Renal pelvis (tissue), 4 donors: ENCODE results near the gene AMMECR1. TPM values are rescaled to one million over a fixed set of nuclear protein-coding genes. Genes with fewer than 3 reads are reported as not detected.
"Not testable (repeated sequence)": the region's sequence is repeated elsewhere in the genome, so short reads cannot be mapped to it uniquely, and the experiment has no call there.

Experiments used
- DNase-seq: peaks from one replicate; pipeline ENCODE4 v3.0.0-alpha.2; 2013
- polyA plus RNA-seq, 3 donors: library from polyadenylated mRNA; unstranded; fragments of 120-200 nt; gene quantifications; one replicate each; pipeline ENCODE4 v1.2.1, GENCODE V29; 2013; ENCODE audit not compliant: insufficient read length in 3 of 3

Gene AMMECR1
- polyA plus RNA-seq, 3 donors: 17.7 to 18.8 (median 18.6) TPM

DNA sequence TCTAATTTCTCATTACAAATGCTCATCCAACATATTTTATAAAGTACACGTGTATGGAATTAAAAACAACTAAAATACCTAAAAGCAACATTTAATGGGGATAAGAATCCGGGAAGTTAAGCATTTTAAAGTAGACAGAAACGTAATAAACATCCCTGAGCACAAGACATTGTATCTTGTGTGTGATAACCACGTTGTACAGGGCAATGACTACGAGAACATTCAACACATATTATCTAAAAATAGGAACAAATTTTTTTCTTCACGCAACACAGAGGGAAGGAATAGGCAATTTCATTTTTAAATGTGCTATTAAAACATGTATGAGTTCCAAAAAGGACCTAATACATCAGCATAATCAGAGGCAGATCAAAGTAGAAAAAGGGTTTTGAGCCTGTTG, 49.5 kb downstream of the AMMECR1 start:
- no peak for DNase-seq

DNA sequence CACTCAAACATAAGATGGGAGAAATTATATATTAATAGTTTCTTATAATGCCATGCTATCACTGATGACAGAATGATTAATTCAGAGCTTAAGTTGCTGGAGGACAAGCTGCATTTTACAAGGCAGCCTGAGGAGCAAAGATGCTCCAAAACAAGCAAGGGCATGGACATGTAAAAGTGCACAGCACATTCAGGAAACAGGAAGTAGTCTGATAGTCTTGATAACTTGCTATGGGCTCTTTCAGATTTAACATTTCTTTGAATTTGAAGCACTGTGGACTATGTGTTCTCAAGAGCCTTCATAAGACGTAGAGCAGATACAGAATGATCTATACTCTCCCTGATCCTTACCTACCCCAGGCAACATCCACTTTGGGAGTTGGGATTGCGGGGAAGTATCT, 50.0 kb downstream of the AMMECR1 start:
- no peak for DNase-seq

DNA sequence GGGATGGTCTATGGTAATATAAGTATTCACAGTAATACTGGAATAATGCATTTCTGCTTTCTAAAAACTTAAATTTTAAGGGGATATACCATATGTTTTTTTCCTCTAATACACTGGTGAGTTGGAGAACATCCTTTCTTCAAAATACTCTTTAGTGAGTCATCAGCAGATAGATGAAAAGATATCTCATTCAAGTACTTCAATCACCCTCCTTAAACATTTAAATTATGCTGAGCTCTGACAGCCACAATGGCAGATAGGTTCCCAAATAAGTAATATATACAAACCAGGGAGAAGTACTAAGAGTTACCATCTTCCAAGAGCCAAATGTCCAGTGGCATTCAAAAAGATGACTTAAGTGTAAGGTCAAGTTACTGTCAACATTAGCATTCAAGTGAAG, 52.2 kb downstream of the AMMECR1 start:
- DNase-seq: no peak

DNA sequence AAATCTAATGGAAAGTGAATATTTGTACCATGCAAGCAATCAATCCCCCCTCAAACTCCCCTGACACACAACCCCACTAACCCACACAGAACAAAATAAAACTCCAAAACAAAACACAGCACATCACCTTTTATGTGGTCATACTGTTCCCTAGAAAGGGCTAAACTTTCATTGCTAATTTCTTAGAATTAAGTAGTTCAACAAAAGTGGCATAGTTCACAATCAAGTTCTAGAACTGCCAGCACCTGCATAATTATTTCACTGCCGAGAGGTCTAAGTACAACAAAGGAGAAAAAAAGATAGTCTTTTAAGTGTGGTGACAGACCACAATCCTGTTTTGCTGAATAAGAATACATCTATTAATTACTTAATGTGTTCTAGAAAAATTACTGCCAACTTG, 58.8 kb downstream of the AMMECR1 start:
- DNase-seq: no peak

DNA sequence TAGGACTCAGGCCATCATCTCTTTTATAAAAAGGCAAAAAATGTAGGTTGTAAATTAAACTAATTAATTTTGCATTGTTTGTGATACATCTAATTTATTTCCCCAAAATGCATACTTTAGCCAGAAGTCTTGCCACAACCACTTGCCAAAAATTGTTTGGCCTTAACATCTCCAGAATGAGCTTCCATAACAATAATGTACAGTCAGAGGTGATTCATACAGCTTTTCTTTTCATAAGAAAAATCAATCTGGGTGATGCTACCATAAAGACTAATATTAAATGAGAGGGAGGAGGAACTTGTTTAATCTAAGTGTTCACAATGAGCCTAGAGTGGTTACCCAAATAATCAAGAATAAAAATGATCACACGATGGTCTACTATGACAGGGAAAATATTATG, 59.3 kb downstream of the AMMECR1 start:
- no peak for DNase-seq

DNA sequence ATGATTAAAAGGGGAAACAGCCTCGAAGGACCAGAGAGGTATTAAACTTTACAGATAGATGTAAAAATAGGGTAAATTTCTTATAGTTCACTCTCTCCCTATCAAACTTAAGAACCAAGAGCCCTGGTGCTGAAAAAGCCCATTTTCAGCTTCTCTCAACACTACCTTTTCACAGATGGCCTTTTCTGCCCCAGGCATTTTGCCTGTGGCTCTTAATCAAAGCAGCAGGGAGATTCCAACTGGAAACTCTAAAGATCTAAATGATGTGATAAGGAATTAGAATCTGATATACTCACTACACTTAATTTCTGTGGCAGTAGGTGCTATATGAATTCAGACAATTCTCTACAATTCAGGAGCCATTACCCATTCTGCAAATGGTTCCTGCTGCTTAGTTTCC, 60.0 kb downstream of the AMMECR1 start:
- DNase-seq: no peak

DNA sequence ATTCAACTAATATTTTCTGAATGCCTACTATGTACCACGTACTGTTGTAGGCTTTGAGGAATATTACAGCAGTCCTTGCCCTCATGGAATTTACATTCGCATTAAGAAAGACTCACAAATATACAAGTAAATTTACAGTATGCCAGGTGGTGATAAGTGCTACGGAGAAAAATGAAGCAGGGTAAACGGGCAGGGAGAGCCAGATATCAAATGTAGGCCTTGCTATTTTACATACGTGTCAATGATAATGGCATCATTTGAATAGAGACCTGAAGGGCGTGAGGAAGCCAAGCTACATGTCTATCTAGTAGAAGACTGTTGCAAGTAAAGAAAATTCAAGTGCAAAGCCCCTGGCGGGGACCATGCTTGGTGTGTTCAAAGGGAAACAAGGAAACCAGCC, 65.2 kb downstream of the AMMECR1 start:
- DNase-seq: no peak

DNA sequence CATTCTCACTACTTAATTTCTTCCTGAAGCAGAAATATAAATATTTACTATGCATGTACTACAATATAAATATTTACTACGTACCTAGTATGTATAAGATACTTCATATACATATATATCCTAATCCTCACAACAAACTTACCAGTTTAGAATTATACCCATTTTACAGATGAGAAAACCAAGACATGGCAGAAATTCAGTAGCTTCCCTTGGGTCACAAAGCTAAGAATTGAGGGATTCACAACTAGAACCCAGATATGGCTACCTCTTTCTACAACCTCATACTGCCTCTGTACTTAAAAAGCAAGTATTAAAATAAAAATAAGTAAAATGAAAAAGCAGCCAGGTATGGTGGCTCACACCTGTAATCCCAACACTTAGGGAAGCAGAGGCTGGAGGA, 65.9 kb downstream of the AMMECR1 start:
- DNase-seq: no peak

DNA sequence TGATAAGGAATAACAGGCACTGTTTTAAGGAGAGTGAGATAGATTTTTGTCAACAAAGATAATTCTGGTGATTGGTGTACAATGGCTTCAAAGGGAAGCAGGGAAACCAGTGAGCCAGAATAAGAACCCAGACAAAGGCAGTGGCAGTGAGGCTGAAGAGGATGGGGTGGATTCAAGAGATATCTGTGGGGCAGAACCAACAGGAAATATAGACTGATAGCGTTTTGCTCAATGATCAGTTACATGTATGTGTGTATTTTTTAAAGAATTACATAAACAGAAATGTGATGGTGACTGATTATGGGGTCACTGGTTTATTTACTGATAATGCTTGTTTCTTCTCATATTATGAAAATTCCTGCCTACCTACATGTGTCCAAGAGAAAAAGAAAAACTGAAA, 66.4 kb downstream of the AMMECR1 start:
- DNase-seq: no peak

DNA sequence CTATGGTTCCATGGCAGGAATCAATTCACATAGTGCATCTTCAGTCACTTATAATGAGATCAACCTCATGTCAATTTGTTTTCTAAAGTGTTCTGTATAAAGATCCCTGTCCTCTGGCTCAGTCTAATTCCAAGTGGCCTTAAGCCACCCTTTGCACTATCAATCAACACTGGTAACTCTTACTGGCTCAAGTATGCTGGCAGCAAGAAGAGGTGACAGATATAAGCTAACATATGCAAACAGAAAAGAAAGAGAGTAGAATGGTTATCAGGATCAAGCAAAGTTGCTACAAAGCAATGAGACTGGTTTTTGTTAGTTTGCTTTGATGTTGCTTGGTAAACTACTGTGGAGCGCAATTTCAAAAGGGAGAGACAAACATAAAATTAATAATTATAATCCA, 67.0 kb downstream of the AMMECR1 start:
- DNase-seq: no peak

DNA sequence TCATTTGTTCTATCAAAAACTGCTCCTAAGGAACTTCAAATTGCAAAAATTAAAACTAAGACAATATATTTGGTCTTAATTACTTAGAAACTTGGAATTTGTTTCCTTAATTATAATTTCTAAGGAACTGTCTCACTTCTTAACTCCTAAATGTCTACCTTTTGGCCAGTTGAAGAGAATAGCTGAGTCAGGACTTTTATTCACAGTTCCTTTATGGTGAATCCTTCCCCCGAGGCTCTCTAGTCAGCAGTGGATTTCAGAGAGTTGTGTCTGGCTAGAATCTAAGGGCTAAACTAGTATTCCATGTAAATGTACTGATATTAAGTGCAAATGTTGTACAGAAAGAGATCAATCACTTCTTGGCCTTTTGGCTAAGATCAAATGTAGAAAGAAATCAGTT, 69.3 kb downstream of the AMMECR1 start:
- no peak for DNase-seq

DNA sequence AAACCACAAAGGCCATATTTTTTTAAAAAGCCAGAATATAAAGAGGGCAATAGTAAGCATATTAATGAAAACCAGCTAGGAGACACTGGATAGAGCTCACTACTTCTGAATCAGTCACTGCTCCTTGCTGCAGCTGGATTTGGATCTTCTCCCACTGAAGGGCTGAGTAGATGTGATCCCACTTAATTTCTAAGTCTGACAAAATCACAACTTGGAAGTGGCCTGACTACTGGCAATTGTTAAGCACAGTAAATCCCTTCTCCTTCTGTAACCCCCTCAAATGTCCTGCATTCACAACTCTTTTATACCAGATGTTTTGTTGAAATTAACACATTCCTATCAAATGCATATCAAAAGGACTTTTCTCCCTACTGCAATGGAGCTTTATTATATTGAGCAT, 72.9 kb downstream of the AMMECR1 start:
- no peak for DNase-seq

DNA sequence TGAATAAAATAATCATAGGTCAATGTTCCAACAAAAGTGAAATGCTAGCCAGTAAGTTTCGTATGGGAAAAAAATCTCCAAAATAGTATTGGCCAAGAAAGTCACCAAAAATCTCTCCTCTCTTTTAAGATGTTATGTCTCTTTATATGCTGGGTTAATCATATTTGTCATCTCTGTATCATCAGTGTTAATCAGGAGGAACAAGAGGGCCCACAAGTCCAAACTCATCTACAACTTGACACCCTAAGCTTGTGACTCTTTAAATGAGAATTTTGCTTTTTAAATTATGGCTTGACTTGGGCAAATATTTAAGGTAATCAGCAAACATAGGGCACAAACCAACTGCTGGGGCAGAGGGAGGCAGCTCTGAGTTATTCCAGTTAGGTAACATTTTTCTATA, 75.5 kb downstream of the AMMECR1 start:
- no peak for DNase-seq

DNA sequence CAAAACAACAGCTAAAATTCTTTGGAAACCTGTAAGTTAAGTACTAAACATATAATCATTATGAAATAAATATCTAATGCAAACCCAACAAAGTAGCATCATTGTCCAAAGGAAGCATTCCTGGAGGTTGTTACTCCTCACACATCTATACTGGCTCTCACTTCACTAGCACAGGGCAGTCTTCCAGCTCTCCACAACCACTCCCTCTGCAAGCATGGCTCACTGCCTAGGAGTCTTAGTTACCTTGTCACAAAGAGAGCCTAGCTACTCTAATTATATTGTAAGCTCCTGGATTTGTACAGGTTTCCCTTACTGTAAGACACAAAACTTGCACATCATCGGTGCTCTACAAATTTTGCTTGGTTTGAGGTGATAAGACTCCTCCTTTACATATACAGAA, 76.1 kb downstream of the AMMECR1 start:
- DNase-seq: no peak

DNA sequence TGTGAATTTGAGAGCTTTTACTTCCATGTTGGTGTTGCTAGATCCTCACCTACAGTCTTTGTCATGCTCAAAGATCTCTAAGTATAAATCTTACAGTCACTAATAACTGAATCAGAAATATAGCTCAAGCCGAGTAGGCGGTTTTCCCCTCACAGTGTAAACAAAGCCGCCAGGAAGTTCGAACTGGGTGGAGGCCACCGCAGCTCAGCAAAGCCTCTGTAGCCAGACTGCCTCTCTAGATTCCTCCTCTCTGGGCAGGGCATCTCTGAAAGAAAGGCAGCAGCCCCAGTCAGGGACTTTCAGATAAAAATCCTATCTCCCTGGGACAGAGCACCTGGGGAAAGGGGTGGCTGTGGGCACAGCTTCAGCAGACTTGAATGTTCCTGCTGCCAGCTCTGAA, 79.6 kb downstream of the AMMECR1 start:
- not testable (repeated sequence) for DNase-seq

DNA sequence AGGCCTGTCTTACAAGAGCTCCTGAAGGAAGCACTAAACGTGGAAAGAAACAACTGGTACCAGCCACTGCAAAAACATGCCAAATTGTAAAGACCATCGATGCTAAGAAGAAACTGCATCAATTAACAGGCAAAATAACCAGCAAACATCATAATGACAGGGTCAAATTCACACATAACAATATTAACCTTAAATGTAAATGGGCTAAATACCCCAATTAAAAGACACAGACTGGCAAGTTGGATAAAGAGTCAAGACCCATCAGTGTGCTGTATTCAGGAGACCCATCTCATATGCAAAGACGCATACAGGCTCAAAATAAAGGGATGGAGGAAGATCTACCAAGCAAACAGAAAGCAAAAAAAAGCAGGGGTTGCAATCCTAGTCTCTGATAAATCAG, 86.4 kb downstream of the AMMECR1 start:
- DNase-seq: not testable (repeated sequence)

DNA sequence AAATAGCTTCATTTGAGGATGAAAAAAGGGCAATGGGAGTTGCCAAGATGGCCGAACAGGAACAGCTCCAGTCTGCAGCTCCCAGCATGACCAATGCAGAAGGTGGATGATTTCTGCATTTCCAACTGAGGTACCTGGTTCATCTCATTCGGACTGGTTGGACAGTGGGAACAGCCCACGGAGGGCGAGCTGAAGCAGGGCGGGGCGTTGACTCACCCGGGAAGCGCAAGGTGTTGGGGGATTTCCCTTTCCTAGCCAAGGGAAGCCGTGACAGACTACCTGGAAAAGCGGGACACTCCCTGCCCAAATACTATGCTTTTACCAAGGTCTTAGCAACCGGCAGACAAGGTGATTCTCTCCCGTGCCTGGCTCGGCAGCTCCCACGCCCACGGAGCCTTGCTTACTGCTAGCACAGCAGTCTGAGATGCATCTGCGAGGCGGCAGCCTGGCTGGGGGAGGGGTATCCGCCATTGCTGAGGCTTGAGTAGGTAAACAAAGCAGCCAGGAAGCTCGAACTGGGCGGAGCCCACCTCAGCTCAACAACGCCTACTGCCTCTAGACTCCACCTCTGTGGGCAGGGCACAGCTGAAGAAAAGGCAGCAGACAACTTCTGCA, 88.3 kb downstream of the AMMECR1 start:
- DNase-seq: not testable (repeated sequence)

DNA sequence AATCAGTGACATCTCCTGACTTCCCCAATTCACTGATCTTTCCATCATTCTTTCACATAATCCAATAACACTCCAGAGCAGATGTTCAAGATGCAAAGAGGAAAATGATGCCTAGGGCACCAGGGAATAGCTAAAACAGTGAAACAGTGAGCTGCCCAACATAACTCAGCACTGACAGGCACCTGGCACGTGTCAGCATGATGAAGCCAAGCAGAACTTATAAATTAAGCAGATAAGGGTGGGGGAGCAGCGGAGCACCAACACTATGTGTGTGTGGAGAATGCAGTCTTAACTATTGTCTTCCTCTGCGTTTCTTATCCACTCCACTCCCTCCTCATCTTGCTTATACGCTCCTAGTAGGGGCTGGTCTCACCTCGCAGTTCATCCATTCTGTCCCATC, 89.4 kb downstream of the AMMECR1 start:
- DNase-seq: no peak

DNA sequence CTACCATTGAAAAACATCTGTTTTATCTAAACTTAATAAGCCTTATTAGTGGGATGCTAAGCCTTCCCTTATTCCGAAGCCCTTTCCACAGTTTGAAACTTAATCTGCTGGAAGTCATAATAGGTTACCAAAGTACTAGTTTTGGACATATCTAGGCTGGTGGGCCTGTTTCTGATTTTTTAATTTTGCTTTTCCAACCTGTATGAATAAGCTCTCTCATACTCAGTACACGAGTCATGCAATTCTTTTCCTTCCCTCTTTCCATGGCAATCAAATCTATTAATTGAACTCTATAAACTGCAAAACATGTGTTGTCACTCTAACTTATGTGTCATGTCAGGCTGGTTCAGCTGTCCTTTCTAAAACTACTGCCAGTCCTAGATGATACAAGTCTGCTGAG, 91.0 kb downstream of the AMMECR1 start:
- DNase-seq: no peak

DNA sequence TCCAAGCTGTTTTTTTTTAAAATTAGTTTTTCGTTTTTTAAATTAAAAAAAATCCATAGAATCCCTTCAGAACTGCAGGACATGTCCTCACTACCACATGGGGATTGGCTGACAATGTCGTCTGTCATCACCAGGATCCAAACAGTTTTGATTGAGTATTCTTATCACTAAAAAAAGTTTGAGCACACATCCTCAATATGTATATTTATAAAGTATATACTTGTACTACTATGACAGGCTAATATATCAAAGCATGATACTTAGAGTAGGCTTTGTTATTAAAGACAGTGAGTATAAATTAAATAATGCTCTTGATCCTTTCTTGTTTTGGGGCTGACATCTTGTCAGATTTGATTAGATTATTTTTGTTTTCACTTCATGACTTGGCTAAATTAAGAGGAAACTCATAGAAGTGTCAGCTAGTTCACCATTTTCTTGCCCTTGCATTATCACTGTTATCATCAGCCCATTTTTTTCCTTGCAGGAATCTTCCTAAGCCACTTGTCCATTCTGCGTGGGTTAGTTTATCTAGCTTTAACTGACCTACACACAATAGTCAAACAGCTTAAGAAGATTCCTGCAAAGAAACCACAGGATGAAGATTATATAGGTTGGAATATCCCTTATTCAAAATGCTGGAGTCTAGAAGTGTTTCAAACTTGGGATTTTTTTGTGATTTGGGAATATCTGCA, 92.8 kb downstream of the AMMECR1 start:
- no peak for DNase-seq

DNA sequence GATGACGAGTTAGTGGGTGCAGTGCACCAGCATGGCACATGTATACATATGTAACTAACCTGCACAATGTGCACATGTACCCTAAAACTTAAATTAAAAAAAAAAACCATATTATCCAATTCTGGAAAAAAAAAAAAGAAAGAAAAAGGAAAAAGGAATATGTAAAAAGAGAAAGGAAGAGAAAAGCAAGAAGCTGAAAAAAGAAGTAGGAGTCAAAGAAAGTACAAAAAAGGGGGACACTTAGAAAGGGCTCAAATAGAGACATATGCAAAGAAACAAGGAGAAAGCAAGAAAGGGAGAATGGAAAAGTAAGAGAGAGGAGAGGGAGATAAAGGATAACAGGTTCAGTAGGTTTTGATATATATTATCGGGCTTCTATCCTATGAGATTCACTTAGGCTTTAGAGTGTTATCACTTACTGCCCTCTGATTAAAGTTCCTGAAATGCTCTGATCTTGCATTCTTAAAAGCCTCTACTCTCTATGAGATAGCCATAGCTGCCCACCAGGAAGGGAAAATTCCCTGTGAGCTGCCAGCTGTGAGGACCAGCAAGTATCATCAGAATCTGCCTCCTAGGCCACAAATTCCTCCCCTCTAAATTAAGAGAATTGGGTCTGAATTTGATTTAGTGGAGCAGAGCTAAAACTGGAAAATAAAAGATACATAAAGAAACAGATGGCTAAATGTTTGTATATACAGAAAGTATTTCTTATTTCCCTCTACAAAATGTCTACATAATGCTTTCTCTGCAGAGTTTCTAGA, 95.2 kb downstream of the AMMECR1 start:
- DNase-seq: no peak

DNA sequence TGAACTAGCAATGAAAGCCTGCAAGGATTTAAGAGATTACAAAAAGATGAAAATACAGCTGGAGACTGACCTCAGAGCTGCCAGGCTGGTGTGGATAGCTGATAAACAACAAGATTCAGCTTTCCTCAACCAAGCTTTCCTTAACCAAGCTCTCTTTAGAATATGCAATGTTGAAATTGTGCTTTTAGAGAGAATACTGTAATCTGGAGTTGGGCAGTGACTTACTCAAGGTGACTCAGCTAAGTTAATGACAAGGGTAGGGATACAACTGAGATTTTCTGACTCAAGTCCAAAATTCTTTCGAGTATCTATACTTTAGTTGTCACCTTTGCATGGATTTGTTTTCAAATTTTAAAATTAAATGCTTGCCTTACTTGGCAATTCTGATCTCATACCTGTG, 98.0 kb downstream of the AMMECR1 start:
- no peak for DNase-seq

DNA sequence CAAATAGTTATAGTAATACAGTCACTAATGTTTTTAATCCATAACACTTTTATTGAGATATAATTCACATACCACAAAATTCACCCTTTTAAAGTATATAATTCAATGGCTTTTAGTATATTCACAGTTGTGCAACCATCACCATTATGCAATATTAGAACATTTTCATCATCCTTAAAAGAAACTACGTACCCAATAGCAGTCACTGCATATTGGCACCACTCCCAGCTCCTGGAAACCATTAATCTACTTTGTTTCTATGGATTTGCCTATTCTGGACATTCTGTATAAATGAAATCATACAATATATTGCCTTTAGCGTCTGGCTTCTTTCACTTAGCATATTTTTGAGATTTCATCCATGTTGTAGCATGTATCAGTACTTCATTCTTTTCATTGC, 99.3 kb downstream of the AMMECR1 start:
- DNase-seq: no peak
